GM18951 (cell line): ENCODE measurements around the gene CADM1.

Experiments
- POLR2A ChIP-seq: IDR thresholded peaks from 4 replicates; pipeline ENCODE4 v1.6.1; 2011; ENCODE audit warnings: mild to moderate bottlenecking; ENCODE audit not compliant: insufficient read length, insufficient read depth; ENCODE audit errors: extremely low read depth
- in situ Hi-C: fragments of 300-500 bp; cut with MboI; formaldehyde crosslinking; loops from one replicate; pipeline ENCODE4 v1.12.0; 2022; ENCODE audit warnings: low sequenced_read_pairs, mixed read lengths, inconsistent platforms; ENCODE audit not compliant: unreplicated experiment

The CADM1 gene

DNA sequence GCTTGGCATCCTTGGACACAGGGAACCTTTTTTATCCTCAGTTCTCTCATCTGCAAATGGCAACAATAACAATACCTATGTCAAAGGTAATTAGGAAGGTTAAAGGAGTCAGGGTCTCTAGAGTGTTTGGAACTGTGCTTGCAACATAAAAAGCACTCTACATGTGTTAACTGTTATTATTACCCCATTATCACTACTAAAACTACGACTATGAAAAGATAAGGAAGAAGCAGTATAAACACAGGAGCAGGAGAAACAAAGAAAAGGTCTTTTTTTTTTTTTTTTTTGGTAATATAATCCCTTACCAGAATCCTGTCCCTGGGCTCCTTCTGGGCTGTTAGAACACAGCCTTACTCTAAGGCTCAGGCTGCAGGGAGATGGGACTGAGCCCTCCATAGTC is 348.2 kb downstream of the CADM1 start:
- no peak for TF ChIP-seq POLR2A
- in situ Hi-C loops = no loop called here

DNA sequence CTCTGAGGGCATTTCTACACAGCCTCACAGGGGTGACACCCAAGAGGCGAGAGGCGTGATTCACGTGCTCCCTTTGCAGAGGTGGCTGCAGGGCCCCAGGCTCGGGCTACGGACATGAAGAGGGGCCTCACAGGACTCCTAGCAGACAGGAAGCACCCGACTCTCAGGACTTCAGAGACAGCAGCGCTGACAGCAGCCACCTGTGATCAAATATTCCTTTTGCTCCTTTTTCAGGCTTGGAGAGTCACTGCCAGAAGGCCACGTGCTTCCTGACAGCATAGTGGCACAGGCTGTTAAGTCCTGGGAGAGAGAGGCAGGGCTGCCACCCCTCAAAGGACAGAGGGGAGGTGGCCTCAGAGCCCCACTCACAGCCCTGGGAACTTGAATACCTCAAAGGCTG is 348.9 kb downstream of the CADM1 start:
- in situ Hi-C loops = no loop called here
- TF ChIP-seq POLR2A = no peak

GRCh38 chr11:115154355-115154736 is 349.9 kb downstream of the CADM1 start:
- TF ChIP-seq POLR2A = no peak
- in situ Hi-C loops = no loop called here

- no peak for TF ChIP-seq POLR2A
- in situ Hi-C loops = no loop called here
Measured at GRCh38 chr11:115153731-115154354, 350.4 kb downstream of the CADM1 start.

DNA sequence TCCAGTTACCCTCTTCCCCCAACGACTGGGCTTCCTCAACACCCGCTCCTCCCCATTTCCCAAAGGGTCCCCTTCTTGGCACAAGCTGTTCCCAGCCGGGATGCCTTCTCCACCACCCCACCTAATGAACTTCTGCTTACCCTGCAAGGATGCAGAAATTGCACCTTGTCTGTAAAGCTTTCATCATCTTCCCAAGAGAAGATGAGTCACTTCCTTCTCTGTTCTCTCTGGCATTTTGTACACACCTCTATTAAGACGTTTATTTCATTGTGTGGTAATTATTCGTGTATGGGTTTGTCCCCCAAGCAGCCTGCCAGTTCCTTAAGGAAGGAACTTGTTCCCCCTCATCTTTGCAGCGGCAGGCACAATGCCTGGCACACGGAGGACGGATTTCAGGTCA is 351.1 kb downstream of the CADM1 start:
- in situ Hi-C loops = no loop called here
- no peak for TF ChIP-seq POLR2A

DNA sequence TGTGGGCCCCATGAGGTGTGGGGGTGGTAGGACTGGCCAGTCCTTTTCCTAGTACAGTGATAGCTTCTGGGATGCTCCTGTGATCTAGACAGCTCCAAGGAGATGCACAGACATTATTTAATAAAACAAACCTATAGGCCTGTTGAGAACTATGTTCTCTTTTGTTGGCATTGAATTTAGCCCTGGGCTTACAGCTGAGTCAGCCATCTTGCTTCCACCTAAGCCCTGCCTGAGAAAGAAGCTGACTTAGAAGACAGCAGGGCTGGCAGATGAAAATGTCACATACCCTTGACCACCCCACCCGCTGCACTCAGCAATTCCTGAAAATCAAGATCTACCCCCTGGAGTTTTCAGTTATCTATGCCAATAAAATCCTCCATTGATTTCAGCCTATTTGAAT is 353.2 kb downstream of the CADM1 start:
- in situ Hi-C loops = no loop called here
- TF ChIP-seq POLR2A = no peak

GRCh38 chr11:115148691-115149090 is 355.5 kb downstream of the CADM1 start:
- TF ChIP-seq POLR2A = no peak
- in situ Hi-C loops = no loop called here

DNA sequence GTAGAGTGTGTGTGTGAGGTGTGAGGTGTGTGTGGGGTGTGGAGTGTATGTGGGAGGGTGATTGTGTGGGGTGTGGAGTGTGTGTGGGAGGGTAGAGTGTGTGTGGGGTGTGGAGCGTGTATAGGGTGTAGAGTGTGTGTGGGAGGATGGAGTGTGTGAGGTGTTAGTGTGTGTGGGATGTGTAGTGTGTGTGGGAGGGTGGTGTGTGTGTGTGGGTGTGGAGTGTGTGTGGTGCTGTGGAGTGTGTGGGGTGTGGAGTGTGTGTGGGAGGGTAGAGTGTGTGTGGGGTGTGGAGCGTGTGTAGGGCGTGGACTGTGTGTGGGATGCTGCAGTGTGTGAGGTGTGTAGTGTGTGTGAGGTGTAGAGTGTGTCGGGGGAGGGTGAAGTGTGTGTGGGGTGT is 356.1 kb downstream of the CADM1 start:
- no peak for TF ChIP-seq POLR2A
- in situ Hi-C loops = no loop called here

- in situ Hi-C loops = no loop called here
- TF ChIP-seq POLR2A = no peak
Measured at GRCh38 chr11:115147243-115147807, 356.9 kb downstream of the CADM1 start.

- TF ChIP-seq POLR2A = no peak
- in situ Hi-C loops = no loop called here
Measured at GRCh38 chr11:115146425-115146824, 357.8 kb downstream of the CADM1 start.

- TF ChIP-seq POLR2A = no peak
- in situ Hi-C loops = no loop called here
Measured at GRCh38 chr11:115145324-115145723, 358.9 kb downstream of the CADM1 start.

- in situ Hi-C loops = no loop called here
- TF ChIP-seq POLR2A = no peak
Measured at GRCh38 chr11:115144914-115145313, 359.3 kb downstream of the CADM1 start.

- TF ChIP-seq POLR2A = no peak
- in situ Hi-C loops = no loop called here
Measured at GRCh38 chr11:115144014-115144413, 360.2 kb downstream of the CADM1 start.

- in situ Hi-C loops = no loop called here
- no peak for TF ChIP-seq POLR2A
Measured at GRCh38 chr11:115141231-115142114, 362.7 kb downstream of the CADM1 start.

- in situ Hi-C loops = no loop called here
- no peak for TF ChIP-seq POLR2A
Measured at GRCh38 chr11:115135936-115136335, 368.3 kb downstream of the CADM1 start.
